Gastroesophageal sphincter (tissue), 4 donors: ENCODE measurements around the gene LHFPL2. TPM values are rescaled to one million over a fixed set of nuclear protein-coding genes. Genes with fewer than 3 reads are reported as not detected.

Source experiments
- ATAC-seq: fragments of 150-250 bp; one replicate; pipeline ENCODE4 v1.9.1; 2016; ENCODE audit warnings: mild to moderate bottlenecking, moderate library complexity
- H3K27ac ChIP-seq, 4 donors: fragments of 200-600 bp; sonication (generic) in 3 of 4; 1 replicate in 3 of 4; 2 replicates in 1 of 4; pipeline ENCODE4 v1.5.1; 2016 to 2019
- H3K27me3 ChIP-seq: fragments of 200-600 bp; sonication (generic); one replicate; pipeline ENCODE4 v1.5.1; 2019
- H3K36me3 ChIP-seq, 2 donors: fragments of 200-600 bp; sonication (generic); one replicate each; pipeline ENCODE4 v1.5.1; 2019; ENCODE audit warnings: control low read depth in 1 of 2
- H3K4me1 ChIP-seq, 3 donors: fragments of 200-600 bp; sonication (generic); 1 replicate in 2 of 3; 2 replicates in 1 of 3; pipeline ENCODE4 v1.5.1; 2016 to 2019; ENCODE audit warnings: control low read depth in 2 of 3
- H3K4me3 ChIP-seq, 2 donors: fragments of 200-600 bp; sonication (generic); one replicate each; pipeline ENCODE4 v1.5.1; 2019; ENCODE audit warnings: mild to moderate bottlenecking in 1 of 2, moderate library complexity in 1 of 2
- H3K9me3 ChIP-seq, 3 donors: fragments of 200-600 bp; sonication (generic); one replicate each; pipeline ENCODE4 v1.5.1; 2017 to 2019; ENCODE audit warnings: control low read depth in 2 of 3
- EP300 ChIP-seq: sonication (generic); formaldehyde crosslinking; IDR thresholded peaks from one replicate; pipeline ENCODE4 v1.6.1; 2017; ENCODE audit warnings: antibody characterized with exemption, mild to moderate bottlenecking
- POLR2A ChIP-seq, 2 donors: fragments of 450-650 bp; IDR thresholded peaks; one replicate each; pipeline ENCODE4 v1.6.1; 2017; ENCODE audit warnings: antibody characterized with exemption in 2 of 2, mild to moderate bottlenecking in 2 of 2, moderate library complexity in 1 of 2
- POLR2AphosphoS5 ChIP-seq: sonication (generic); formaldehyde crosslinking; IDR thresholded peaks from one replicate; pipeline ENCODE4 v1.6.1; 2017; ENCODE audit warnings: antibody characterized with exemption
- WGBS, 2 donors: methylation state at CpG; one replicate each; pipeline ENCODE4 v1.1.5; 2018; ENCODE audit warnings: low coverage in 1 of 2; 5-methylcytosine and 5-hydroxymethylcytosine counted together
- total RNA-seq, 4 donors: library from RNA; depleted of rRNA; stranded (reverse); fragments of >200 nt; gene quantifications; one replicate each; pipeline ENCODE4 v1.1.0, GENCODE V29; 2016
- TF ChIP-seq, protein P1 (sequence below), 4 experiments: fragments of 200-600 bp in 2 of 4; fragments of 450-650 bp in 2 of 4; sonication (generic) in 1 of 4; IDR thresholded peaks; one replicate each; pipeline ENCODE4 v1.5.1; 2017 to 2019; ENCODE audit warnings: antibody characterized with exemption in 4 of 4, mild to moderate bottlenecking in 2 of 4, moderate library complexity in 2 of 4

LHFPL2 gene
- total RNA-seq, 4 donors from 2014 or later, result 14.9 to 44.2 (median 39.3) TPM

DNA sequence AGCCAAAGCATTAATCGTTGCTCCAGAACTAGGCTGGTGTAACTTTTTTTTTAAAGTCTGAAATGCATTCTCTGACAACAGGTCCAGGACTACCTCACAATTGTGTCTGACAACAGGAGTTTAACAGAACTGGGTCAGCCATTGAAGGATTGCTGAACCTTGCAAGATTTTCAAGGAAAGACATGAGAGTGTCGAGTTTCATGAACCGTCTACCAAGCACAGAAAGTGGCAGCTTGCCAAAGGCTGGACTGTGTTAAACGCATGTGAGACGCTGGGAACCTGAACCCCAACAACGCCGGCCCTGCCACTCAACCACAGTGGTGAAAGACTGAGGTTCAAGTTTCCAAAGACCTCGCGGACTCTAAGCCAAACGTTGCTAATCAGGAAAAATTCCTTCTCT lies 79.1 kb downstream of the LHFPL2 start:
- Histone ChIP-seq H3K9me3 (no peaks in the 10 kb centered on the region), H3K27ac (no peak overlapping the region), H3K27me3 (no peaks in the 10 kb centered on the region), H3K4me3 (no peak overlapping the region), H3K36me3 (no peaks in the 10 kb centered on the region), H3K4me1 (peaks cover 0 to 54% (median 10%) of the 10 kb centered on the region in 3 donors)
- no peak for ATAC-seq
- TF ChIP-seq POLR2A (IDR thresholded peaks at IDR 0.05) (no peak), EP300 (no peak), POLR2AphosphoS5 (no peak)
- TF ChIP-seq, protein P1, sequence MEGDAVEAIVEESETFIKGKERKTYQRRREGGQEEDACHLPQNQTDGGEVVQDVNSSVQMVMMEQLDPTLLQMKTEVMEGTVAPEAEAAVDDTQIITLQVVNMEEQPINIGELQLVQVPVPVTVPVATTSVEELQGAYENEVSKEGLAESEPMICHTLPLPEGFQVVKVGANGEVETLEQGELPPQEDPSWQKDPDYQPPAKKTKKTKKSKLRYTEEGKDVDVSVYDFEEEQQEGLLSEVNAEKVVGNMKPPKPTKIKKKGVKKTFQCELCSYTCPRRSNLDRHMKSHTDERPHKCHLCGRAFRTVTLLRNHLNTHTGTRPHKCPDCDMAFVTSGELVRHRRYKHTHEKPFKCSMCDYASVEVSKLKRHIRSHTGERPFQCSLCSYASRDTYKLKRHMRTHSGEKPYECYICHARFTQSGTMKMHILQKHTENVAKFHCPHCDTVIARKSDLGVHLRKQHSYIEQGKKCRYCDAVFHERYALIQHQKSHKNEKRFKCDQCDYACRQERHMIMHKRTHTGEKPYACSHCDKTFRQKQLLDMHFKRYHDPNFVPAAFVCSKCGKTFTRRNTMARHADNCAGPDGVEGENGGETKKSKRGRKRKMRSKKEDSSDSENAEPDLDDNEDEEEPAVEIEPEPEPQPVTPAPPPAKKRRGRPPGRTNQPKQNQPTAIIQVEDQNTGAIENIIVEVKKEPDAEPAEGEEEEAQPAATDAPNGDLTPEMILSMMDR (IDR thresholded peaks at IDR 0.05), result no peak
- 34 to 39% methylated on average over 6 to 8 of the region's 10 CpGs for WGBS, 2 donors

DNA sequence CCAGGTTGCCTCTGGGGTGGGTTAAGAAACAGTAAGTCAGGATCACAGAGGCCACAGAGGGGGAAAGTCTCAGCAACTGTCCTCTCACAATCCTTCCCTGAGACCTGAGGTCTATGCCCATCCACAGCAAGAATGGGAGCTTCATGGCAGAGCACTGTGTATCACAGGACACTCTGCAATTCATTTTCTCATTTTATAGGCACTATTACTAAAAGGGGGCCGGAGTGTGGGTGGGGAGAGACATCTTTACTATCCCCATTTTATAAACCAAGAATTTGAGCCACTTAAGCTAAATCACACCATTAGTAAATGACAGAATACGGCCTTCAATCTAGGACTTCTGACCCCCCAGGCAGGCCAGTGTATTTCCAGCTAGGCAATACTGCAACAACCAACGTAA lies 79.9 kb downstream of the LHFPL2 start:
- peaks cover 0 to 46% (median 6%) of the 10 kb centered on the region in 3 donors for H3K4me1 ChIP-seq
- no peaks in the 10 kb centered on the region for H3K9me3 ChIP-seq
- no peak overlapping the region for H3K4me3 ChIP-seq
- TF ChIP-seq, protein P1 (IDR thresholded peaks at IDR 0.05), result no peak
- TF ChIP-seq EP300, result no peak
- no peak for TF ChIP-seq POLR2AphosphoS5
- no peak for TF ChIP-seq POLR2A (IDR thresholded peaks at IDR 0.05)
- peak overlapping the region in 3 of 4 donors; percentile 2 to 24 (median 21) for H3K27ac ChIP-seq
- WGBS, 2 donors, result 60 to 76% methylated on average over 1 to 3 of the region's 3 CpGs
- H3K36me3 ChIP-seq, result no peaks in the 10 kb centered on the region
- H3K27me3 ChIP-seq, result no peaks in the 10 kb centered on the region
- ATAC-seq, result no peak

DNA sequence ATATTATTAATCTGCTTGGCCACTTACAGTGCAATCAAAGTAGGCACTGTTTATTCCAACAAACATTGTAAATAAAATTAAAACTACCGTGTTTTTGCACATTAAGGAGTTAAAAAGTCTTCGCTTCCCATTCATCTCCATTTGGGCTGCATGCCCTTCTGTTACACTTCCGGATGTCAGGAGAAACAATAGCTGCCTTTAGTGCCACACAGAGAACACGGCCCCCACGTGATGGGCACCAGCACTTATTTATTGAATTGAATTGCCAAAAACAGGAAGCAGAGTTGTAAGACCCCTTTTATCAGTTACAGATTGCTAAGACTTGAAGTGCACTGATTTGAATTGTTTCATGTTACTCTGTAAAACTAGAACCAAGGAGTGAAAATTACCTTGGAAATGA lies 80.4 kb downstream of the LHFPL2 start:
- H3K27me3 ChIP-seq, result no peaks in the 10 kb centered on the region
- H3K4me1 ChIP-seq, result peaks cover 0 to 41% (median 6%) of the 10 kb centered on the region in 3 donors
- TF ChIP-seq EP300 (no peak), POLR2A (IDR thresholded peaks at IDR 0.05) (no peak), POLR2AphosphoS5 (no peak)
- TF ChIP-seq, protein P1 (IDR thresholded peaks at IDR 0.05), result no peak
- peak overlapping the region in 3 of 4 donors; percentile 2 to 24 (median 21) for H3K27ac ChIP-seq
- no peak overlapping the region for H3K4me3 ChIP-seq
- H3K36me3 ChIP-seq, result no peaks in the 10 kb centered on the region
- 55 to 88% methylated on average over 3 to 5 of the region's 5 CpGs for WGBS, 2 donors
- no peak for ATAC-seq
- H3K9me3 ChIP-seq, result no peaks in the 10 kb centered on the region

DNA sequence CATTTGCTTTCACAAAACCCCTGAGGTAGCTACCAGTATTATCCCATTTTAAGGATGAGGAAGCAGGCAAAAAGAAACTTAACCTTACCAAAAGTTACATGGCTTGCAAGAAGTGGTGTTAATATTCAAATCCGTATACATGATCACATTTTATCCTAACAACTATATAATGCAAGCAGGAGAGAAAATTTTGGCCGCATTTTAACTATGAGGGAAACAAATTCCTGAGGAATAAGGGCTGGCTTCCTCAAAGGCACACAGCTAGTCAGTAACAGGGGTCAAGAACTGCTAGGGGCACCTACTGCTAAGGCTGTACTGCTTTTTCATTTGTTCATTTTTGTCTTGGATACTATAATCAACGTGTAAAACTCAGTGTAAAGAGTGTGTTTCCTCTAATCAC lies 81.0 kb downstream of the LHFPL2 start:
- Histone ChIP-seq H3K9me3 (no peaks in the 10 kb centered on the region), H3K4me3 (no peak overlapping the region), H3K27me3 (no peaks in the 10 kb centered on the region), H3K36me3 (no peaks in the 10 kb centered on the region), H3K4me1 (peaks cover 0 to 35% (median 6%) of the 10 kb centered on the region in 3 donors), H3K27ac (peak overlapping the region in 2 of 4 donors; percentile 21 to 47)
- ATAC-seq, result no peak
- TF ChIP-seq EP300 (no peak), POLR2A (IDR thresholded peaks at IDR 0.05) (no peak), POLR2AphosphoS5 (no peak)
- TF ChIP-seq, protein P1 (IDR thresholded peaks at IDR 0.05), result no peak
- 48 to 62% methylated on average over 3 of the region's 3 CpGs for WGBS, 2 donors

DNA sequence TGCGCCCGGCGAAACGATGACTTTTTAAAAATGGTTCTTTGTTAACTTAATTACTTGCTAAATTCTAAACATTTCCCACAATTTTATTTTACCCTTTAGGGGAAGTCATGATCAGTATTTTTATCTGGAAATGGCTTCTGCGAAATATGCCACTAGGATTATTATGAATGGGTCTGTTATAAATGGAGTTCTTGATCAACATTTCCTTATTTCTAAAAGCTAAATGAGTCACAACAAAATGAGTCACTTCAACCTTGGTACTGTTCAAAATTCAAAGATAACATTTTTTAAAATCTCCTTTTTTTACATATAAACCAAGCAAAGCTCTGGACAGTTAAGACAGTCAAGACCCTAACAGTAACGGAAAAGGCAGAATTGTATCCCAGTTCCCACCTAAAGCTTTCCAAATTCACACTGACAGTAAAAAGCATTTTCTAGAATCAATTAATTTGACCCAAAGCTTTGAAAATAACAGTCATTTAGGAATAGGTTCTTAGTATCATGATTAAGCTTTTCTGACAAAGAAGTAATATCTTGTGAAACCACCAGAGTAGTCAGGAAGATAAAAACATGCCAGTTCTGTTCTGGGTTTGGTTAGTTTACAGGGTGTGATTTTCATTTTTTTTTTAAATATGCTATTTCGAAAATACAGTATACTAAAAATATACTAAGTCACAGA lies 81.7 kb downstream of the LHFPL2 start:
- H3K4me3 ChIP-seq, result no peak overlapping the region
- TF ChIP-seq POLR2AphosphoS5, result no peak
- TF ChIP-seq, protein P1 (IDR thresholded peaks at IDR 0.05), result no peak
- TF ChIP-seq EP300, result no peak
- TF ChIP-seq POLR2A (IDR thresholded peaks at IDR 0.05), result no peak
- peak; percentile 54 for ATAC-seq
- peak overlapping the region in 2 of 4 donors; percentile 38 to 47 for H3K27ac ChIP-seq
- 65 to 69% methylated on average over 2 to 7 of the region's 7 CpGs for WGBS, 2 donors
- H3K36me3 ChIP-seq, result no peaks in the 10 kb centered on the region
- H3K9me3 ChIP-seq, result no peaks in the 10 kb centered on the region
- H3K4me1 ChIP-seq, result peaks cover 0 to 33% (median 6%) of the 10 kb centered on the region in 3 donors
- no peaks in the 10 kb centered on the region for H3K27me3 ChIP-seq
